ENCODE results near the gene MRM2.

The MRM2 gene

GRCh38 chr7:2264158-2264557 is 22.2 kb upstream of the MRM2 start:
- no peak for DNase-seq

GRCh38 chr7:2263176-2263575 is 21.2 kb upstream of the MRM2 start:
- DNase-seq: no peak

- no peak for DNase-seq
Measured at GRCh38 chr7:2261611-2262010, 19.6 kb upstream of the MRM2 start.

GRCh38 chr7:2260820-2261219 is 18.8 kb upstream of the MRM2 start:
- DNase-seq: peak; percentile 10

GRCh38 chr7:2259480-2259879 is 17.5 kb upstream of the MRM2 start:
- no peak for DNase-seq

GRCh38 chr7:2258661-2259365 is 16.8 kb upstream of the MRM2 start:
- DNase-seq: no peak

- DNase-seq: no peak
Measured at GRCh38 chr7:2257651-2258050, 15.6 kb upstream of the MRM2 start.

- DNase-seq: no peak
Measured at GRCh38 chr7:2257046-2257551, 15.1 kb upstream of the MRM2 start.

- DNase-seq: no peak
Measured at GRCh38 chr7:2256306-2257045, 14.5 kb upstream of the MRM2 start.

- no peak for DNase-seq
Measured at GRCh38 chr7:2255145-2256139, 13.4 kb upstream of the MRM2 start.

- no peak for DNase-seq
Measured at GRCh38 chr7:2254429-2255144, 12.6 kb upstream of the MRM2 start.

GRCh38 chr7:2253525-2254244 is 11.7 kb upstream of the MRM2 start:
- DNase-seq: no peak

GRCh38 chr7:2253021-2253420 is 11.0 kb upstream of the MRM2 start:
- DNase-seq: no peak

GRCh38 chr7:2251841-2252771 is 10.1 kb upstream of the MRM2 start:
- DNase-seq: no peak

- DNase-seq: no peak
Measured at GRCh38 chr7:2251381-2251780, 9.4 kb upstream of the MRM2 start.

GRCh38 chr7:2249744-2250323 is 7.8 kb upstream of the MRM2 start:
- DNase-seq: no peak

- DNase-seq: no peak
Measured at GRCh38 chr7:2248984-2249694, 7.1 kb upstream of the MRM2 start.

- no peak for DNase-seq
Measured at GRCh38 chr7:2247141-2247995, 5.4 kb upstream of the MRM2 start.
